Epithelial cell of esophagus (primary cell): ENCODE data around the gene SCAF1.

ENCODE experiments used
- DNase-seq: peaks from one replicate; pipeline ENCODE4 v3.0.0; 2010; ENCODE audit warnings: low read depth
- H3K4me3 ChIP-seq: 2 replicates; pipeline ENCODE4 v1.5.1; 2011; ENCODE audit warnings: mild to moderate bottlenecking, low read length, control low read depth
- TF ChIP-seq, protein P1 (sequence below): IDR thresholded peaks from 2 replicates; pipeline ENCODE4 v1.5.1; 2011; ENCODE audit warnings: low read depth, mild to moderate bottlenecking, low read length, control low read depth, inconsistent platforms; ENCODE audit not compliant: insufficient read depth; ENCODE audit errors: missing control alignments

SCAF1 gene

DNA sequence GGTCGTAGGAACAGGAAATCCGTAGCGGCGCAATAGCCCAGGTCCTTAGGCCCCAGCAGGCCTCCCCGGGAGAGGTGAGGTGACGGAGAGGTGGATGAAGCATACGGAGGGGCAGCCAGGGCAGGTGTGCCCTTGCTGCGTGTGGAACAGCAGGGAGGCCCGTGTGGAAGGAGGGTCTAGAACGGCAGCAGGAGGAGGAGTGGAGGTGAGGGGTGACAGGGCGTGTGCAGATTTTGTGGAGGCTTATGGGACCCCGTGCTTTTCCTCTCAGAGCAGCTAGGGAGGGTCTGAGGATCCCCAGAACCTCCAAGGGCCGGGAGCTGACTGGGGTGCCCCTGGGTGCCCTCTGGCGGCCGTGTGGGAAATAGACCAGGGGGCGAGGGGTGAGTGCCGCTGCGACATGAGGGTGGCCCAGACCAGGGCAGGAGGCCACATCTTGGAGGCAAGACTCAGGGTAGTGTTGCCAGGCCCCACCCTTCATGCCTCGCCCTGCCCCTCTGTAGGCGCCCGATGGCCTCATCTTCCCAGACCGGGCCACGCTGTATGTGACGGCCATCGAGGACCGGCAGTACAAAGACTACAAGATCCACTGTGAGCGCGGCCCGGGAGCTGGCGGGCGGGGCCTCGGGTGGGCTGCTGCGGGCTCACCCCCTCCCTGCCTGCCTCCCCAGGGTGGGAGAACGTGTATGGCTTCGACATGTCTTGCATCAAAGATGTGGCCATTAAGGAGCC is 42.4 kb downstream of the SCAF1 start:
- TF ChIP-seq, protein P1, sequence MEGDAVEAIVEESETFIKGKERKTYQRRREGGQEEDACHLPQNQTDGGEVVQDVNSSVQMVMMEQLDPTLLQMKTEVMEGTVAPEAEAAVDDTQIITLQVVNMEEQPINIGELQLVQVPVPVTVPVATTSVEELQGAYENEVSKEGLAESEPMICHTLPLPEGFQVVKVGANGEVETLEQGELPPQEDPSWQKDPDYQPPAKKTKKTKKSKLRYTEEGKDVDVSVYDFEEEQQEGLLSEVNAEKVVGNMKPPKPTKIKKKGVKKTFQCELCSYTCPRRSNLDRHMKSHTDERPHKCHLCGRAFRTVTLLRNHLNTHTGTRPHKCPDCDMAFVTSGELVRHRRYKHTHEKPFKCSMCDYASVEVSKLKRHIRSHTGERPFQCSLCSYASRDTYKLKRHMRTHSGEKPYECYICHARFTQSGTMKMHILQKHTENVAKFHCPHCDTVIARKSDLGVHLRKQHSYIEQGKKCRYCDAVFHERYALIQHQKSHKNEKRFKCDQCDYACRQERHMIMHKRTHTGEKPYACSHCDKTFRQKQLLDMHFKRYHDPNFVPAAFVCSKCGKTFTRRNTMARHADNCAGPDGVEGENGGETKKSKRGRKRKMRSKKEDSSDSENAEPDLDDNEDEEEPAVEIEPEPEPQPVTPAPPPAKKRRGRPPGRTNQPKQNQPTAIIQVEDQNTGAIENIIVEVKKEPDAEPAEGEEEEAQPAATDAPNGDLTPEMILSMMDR = peak; percentile 64
- no peak overlapping the region for H3K4me3 ChIP-seq
- no peak for DNase-seq

- TF ChIP-seq, protein P1 = no peak
- H3K4me3 ChIP-seq = no peak overlapping the region
- DNase-seq = no peak
These were observed 43.1 kb downstream of the SCAF1 start for GRCh38 chr19:49684983-49685553.

DNA sequence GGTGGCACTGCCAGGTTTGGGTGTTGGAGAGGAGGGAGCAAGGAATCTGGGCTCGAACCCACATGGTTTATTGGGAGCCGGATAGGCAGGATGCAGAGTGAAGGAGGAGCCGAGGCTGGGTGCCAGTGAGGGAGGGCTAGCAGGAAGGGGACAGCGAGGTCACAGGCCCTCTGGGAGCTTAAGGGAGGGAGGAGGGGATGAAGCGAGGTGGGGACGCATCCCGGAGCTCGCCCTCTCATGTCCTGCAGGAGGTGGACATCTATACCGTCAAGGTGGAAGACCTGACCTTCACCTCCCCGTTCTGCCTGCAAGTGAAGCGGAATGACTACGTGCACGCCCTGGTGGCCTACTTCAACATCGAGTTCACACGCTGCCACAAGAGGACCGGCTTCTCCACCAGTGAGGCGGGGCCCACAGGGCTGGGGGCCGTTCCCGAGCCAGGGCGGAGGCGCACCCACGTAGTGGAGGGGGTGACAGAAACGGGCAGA is 43.9 kb downstream of the SCAF1 start:
- no peak for DNase-seq
- TF ChIP-seq, protein P1 = no peak
- H3K4me3 ChIP-seq = no peak overlapping the region

GRCh38 chr19:49686503-49687088 is 44.6 kb downstream of the SCAF1 start:
- TF ChIP-seq, protein P1 = no peak
- no peak overlapping the region for H3K4me3 ChIP-seq
- no peak for DNase-seq

GRCh38 chr19:49687150-49687549 is 45.1 kb downstream of the SCAF1 start:
- DNase-seq = no peak
- TF ChIP-seq, protein P1 = no peak
- H3K4me3 ChIP-seq = no peak overlapping the region

DNA sequence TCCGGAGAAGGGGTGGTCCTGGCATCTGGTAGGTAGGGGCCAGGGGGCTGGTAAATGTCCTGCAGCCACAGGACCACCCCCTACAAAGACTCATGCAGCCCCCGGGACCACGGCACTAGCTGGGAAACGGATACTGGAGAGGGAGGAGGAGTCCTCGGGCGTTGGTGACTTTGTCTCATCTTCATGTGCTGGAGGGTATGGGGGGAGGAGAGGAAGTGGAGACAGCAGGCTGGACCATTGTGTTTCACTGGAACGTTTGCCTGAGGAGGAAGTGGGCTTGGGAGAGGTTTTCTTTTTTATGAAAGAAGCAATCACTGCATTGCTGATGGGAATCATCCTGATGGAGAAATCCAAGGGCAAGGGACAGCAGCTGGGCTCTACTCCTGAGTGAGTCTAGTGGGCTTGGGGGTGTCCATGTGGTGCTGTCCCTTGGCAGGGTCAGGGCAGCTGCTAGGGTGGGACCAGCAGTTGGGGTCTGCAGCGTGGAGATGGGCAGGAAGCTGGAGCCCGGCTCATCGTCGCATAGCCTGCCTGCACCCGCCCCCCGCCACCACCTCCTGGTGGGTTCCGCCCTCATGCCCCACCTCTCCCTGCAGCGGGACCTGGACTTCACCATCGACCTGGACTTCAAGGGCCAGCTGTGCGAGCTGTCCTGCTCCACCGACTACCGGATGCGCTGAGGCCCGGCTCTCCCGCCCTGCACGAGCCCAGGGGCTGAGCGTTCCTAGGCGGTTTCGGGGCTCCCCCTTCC is 45.7 kb downstream of the SCAF1 start:
- no peak overlapping the region for H3K4me3 ChIP-seq
- DNase-seq = no peak
- TF ChIP-seq, protein P1 = no peak
